CD4-positive, alpha-beta memory T cell (primary cell): ENCODE data around the gene ORAI2. TPM values are rescaled to one million over a fixed set of nuclear protein-coding genes. Genes with fewer than 3 reads are reported as not detected.

ENCODE experiments used
- CTCF ChIA-PET: fragments of 350-600 bp; sonication (Branson Sonifier 250); formaldehyde crosslinking; loops from one replicate; lab custom pipeline; 2021; ENCODE audit warnings: inconsistent platforms; ENCODE audit not compliant: partially characterized antibody; lab: Charles Lee
- POLR2A ChIA-PET: fragments of 350-600 bp; sonication (Branson Sonifier 250); formaldehyde crosslinking; loops from one replicate; lab custom pipeline; 2021; ENCODE audit not compliant: partially characterized antibody; lab: Charles Lee
- DNase-seq, 5 donors: peaks; one replicate each; pipeline versions ENCODE4 v3.0.0 to v3.0.0-alpha.2; 2020 to 2022; ENCODE audit warnings: mixed read lengths in 1 of 5
- H3K27ac ChIP-seq: one replicate; pipeline ENCODE4 v1.7.0; 2013; ENCODE audit warnings: low read depth, low read length
- H3K27me3 ChIP-seq: 2 replicates; pipeline ENCODE4 v1.7.0; 2013; ENCODE audit warnings: mild to moderate bottlenecking, low read length, moderate library complexity; ENCODE audit not compliant: insufficient read depth
- H3K36me3 ChIP-seq: 2 replicates; pipeline ENCODE4 v1.7.0; 2013; ENCODE audit warnings: mild to moderate bottlenecking, low read length, moderate library complexity; ENCODE audit not compliant: insufficient read depth
- H3K4me1 ChIP-seq: 2 replicates; pipeline ENCODE4 v1.7.0; 2013; ENCODE audit warnings: mild to moderate bottlenecking, low read length, moderate library complexity; ENCODE audit not compliant: insufficient read depth
- H3K4me3 ChIP-seq, 2 donors: one replicate each; pipeline ENCODE4 v1.7.0; 2013; ENCODE audit warnings: low read length in 2 of 2, mild to moderate bottlenecking in 1 of 2
- H3K9me3 ChIP-seq, 2 donors: one replicate each; pipeline ENCODE4 v1.7.0; 2013; ENCODE audit warnings: low read length in 2 of 2, control low read depth in 1 of 2; ENCODE audit not compliant: control insufficient read depth in 1 of 2
- H3K27ac Mint-ChIP-seq, 7 donors: one replicate each; pipeline ENCODE4 v1.8.0; 2020 to 2021; ENCODE audit warnings: mixed read lengths in 7 of 7, mild to moderate bottlenecking in 6 of 7, inconsistent platforms in 3 of 7, moderate library complexity in 3 of 7
- H3K27me3 Mint-ChIP-seq, 2 donors: one replicate each; pipeline ENCODE4 v1.8.0; 2020 to 2021; ENCODE audit warnings: mixed read lengths in 2 of 2
- H3K36me3 Mint-ChIP-seq, 2 donors: one replicate each; pipeline ENCODE4 v1.8.0; 2020 to 2021; ENCODE audit warnings: mixed read lengths in 2 of 2, inconsistent platforms in 1 of 2, mild to moderate bottlenecking in 1 of 2
- H3K4me1 Mint-ChIP-seq, 4 donors: one replicate each; pipeline ENCODE4 v1.8.0; 2020 to 2021; ENCODE audit warnings: mixed read lengths in 4 of 4, mild to moderate bottlenecking in 1 of 4
- H3K4me3 Mint-ChIP-seq, 8 donors: one replicate each; pipeline ENCODE4 v1.8.0; 2020 to 2021; ENCODE audit warnings: mixed read lengths in 8 of 8, mild to moderate bottlenecking in 7 of 8, moderate library complexity in 6 of 8, inconsistent platforms in 3 of 8
- H3K9me3 Mint-ChIP-seq, 8 donors: one replicate each; pipeline ENCODE4 v1.8.0; 2020 to 2021; ENCODE audit warnings: mixed read lengths in 8 of 8, mild to moderate bottlenecking in 5 of 8, inconsistent platforms in 3 of 8, moderate library complexity in 1 of 8
- intact Hi-C: fragments of 100-400 bp; cut with micrococcal nuclease; formaldehyde crosslinking; loops from one replicate; pipeline ENCODE4 v1.15.1; 2023
- polyA plus RNA-seq, 2 donors: library from polyadenylated mRNA; unstranded; fragments of 300-500 nt; fragmentation: Illumina TruSeq; gene quantifications; one replicate each; pipeline ENCODE4 v1.2.3, GENCODE V29; 2021
- total RNA-seq, 2 experiments: library from RNA; stranded (reverse); gene quantifications; one replicate each; pipeline ENCODE4 v1.2.3, GENCODE V29; 2021

The ORAI2 gene
- total and polyA plus RNA-seq, 4 experiments from 2014 or later, result 29.0 to 53.3 (median 37.2) TPM

DNA sequence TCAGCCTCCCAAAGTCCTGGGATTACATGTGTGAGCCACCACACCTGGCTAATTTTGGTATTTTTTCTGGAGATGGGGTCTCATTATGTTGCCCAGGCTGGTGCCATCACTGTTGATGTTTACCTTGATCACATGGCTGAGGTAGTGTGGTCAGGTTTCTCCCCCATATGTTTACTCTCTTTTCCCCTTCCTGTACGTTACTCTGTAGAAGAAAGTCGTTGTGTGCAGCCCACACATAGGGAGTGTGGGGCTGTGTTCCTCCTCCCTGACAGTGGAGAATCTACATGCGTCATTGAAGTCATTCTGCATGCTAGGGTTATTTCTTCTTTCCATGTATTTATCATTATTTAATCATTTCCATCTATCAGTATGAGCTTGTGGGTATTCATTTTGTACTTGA lies 16.3 kb upstream of the ORAI2 start:
- peaks cover 80% of the 10 kb centered on the region for H3K4me1 ChIP-seq
- POLR2A ChIA-PET, result interaction anchor here (0.8 to 16.6 kb wide), 4 partner anchors 12 to 47 kb away, joined by 3 to 496 read pairs (median 4); partner anchors contain the start of genes ALKBH4 and ORAI2
- H3K27ac ChIP-seq, result peak overlapping the region; percentile 61
- intact Hi-C loops, result no loop called here
- H3K4me3 Mint-ChIP-seq, result peak overlapping the region; percentile 22 to 93 (median 77)
- peaks cover 25 to 33% of the 10 kb centered on the region in 2 donors for H3K36me3 Mint-ChIP-seq
- H3K27ac Mint-ChIP-seq, result peak overlapping the region; percentile 92 to 97 (median 95)
- no peaks in the 10 kb centered on the region for H3K9me3 ChIP-seq
- no peaks in the 10 kb centered on the region for H3K27me3 ChIP-seq
- DNase-seq, result peak; percentile 40 to 69 (median 45)
- H3K4me3 ChIP-seq, result no peak overlapping the region
- H3K36me3 ChIP-seq, result peaks cover 17% of the 10 kb centered on the region
- CTCF ChIA-PET, result interaction anchor here (0.8 to 9.8 kb wide), 5 partner anchors 9 to 33 kb away, joined by 3 to 134 read pairs (median 36); no protein-coding TSS in a partner anchor
- no peaks in the 10 kb centered on the region for H3K27me3 Mint-ChIP-seq
- no peaks in the 10 kb centered on the region for H3K9me3 Mint-ChIP-seq
- H3K4me1 Mint-ChIP-seq, result peaks cover 40 to 75% (median 56%) of the 10 kb centered on the region in 4 donors

DNA sequence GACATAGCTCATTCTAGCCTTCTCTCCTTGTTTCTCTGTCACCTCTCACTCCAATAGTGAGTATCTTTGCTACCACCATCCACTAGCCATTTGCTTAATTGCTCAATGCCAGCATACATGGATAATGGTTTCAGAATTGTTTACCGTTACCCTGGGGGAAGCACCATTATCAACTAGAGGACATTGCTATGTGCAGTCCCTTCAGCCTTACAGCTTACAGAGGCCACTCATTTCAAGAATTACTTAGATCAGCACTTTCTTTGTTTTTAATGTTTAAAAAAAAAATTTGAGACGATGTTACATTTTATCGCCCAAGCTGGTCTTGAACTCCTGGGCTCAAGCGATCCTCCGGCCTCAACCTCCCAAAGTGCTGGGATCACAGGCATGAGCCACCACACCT lies 14.8 kb upstream of the ORAI2 start:
- Mint-ChIP-seq H3K27me3 (no peaks in the 10 kb centered on the region), H3K4me1 (peaks cover 38 to 67% (median 51%) of the 10 kb centered on the region in 4 donors), H3K36me3 (peaks cover 25 to 27% of the 10 kb centered on the region in 2 donors), H3K9me3 (no peaks in the 10 kb centered on the region), H3K27ac (peak overlapping the region; percentile 89 to 97 (median 92)), H3K4me3 (peak overlapping the region in 2 of 8 donors; percentile 4 to 16)
- H3K4me3 ChIP-seq, result no peak overlapping the region
- CTCF ChIA-PET, result interaction anchor here (1.7 to 9.8 kb wide), 3 partner anchors 12 to 31 kb away, joined by 5 to 134 read pairs (median 47); no protein-coding TSS in a partner anchor
- peaks cover 6% of the 10 kb centered on the region for H3K36me3 ChIP-seq
- H3K9me3 ChIP-seq, result no peaks in the 10 kb centered on the region
- no peaks in the 10 kb centered on the region for H3K27me3 ChIP-seq
- POLR2A ChIA-PET, result interaction anchor here (0.9 to 16.6 kb wide), 3 partner anchors 11 to 20 kb away, joined by 3 to 496 read pairs (median 4); partner anchors contain the start of gene ORAI2
- intact Hi-C loops, result no loop called here
- no peak for DNase-seq
- H3K27ac ChIP-seq, result peak overlapping the region; percentile 61
- H3K4me1 ChIP-seq, result peaks cover 76% of the 10 kb centered on the region

DNA sequence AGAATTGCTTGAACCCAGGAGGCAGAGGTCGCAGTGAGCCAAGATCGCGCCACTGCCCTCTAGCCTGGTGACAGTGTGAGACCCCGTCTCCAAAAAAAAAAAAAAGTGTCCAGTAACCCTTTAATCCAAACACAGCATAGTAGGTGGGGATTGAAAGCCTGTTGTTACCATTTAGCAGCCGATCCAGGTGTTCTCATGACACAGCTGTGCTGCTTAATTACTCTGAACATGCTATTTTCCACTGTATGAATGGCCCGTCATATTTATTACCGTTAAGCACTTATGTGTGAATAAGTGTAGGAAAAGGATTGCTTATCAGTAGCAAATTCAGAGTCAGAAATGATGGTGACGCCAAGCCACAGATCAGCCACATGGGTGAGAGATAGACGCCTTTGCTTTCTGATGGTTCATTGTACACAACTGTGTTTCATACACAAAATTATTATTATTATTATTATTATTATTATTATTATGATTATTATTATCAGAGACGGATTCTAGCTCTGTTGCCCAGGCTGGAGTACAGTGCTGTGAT lies 11.6 kb upstream of the ORAI2 start:
- Histone ChIP-seq H3K9me3 (no peaks in the 10 kb centered on the region), H3K4me1 (peaks cover 82% of the 10 kb centered on the region), H3K27ac (no peak overlapping the region), H3K27me3 (no peaks in the 10 kb centered on the region), H3K36me3 (peaks cover 6% of the 10 kb centered on the region), H3K4me3 (no peak overlapping the region)
- H3K36me3 Mint-ChIP-seq, result peaks cover 32 to 35% of the 10 kb centered on the region in 2 donors
- H3K4me1 Mint-ChIP-seq, result peaks cover 45 to 73% (median 57%) of the 10 kb centered on the region in 4 donors
- H3K4me3 Mint-ChIP-seq, result peak overlapping the region in 1 of 8 donors; percentile 41
- CTCF ChIA-PET, result no interaction called here
- peak overlapping the region in 2 of 7 donors; percentile 46 to 76 for H3K27ac Mint-ChIP-seq
- H3K9me3 Mint-ChIP-seq, result peaks cover 0 to 4% (median 0%) of the 10 kb centered on the region in 8 donors
- no peaks in the 10 kb centered on the region for H3K27me3 Mint-ChIP-seq
- POLR2A ChIA-PET, result interaction anchor here (0.6 to 16.0 kb wide), 3 partner anchors 10 to 12 kb away, joined by 5 to 496 read pairs (median 8); partner anchors contain the start of gene ORAI2
- intact Hi-C loops, result no loop called here
- DNase-seq, result no peak

DNA sequence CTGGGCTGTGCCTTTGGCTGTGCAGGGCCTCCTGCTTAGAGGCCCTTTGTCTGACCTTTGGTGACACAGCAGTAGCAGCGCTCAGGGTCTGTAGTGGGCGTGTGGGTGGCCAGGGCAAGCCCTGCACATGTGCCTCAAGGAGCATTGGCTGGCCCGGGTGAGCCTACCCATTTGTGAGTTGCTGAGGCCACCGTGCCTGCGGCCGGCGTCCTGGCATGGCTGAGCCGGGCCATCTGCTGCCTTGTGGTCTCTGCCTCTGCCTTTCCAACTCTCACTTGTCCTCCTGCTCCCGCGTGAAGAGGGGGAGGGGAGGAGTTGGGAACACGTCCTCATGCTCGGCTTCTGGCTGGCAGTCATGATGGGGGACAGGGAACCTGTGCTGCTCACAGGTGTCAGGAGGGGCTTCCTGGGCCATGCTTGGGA lies 9.2 kb upstream of the ORAI2 start:
- Mint-ChIP-seq H3K36me3 (peaks cover 23 to 34% of the 10 kb centered on the region in 2 donors), H3K27ac (peak overlapping the region; percentile 100), H3K9me3 (peaks cover 0 to 4% (median 0%) of the 10 kb centered on the region in 8 donors), H3K4me1 (peaks cover 44 to 75% (median 56%) of the 10 kb centered on the region in 4 donors), H3K27me3 (no peaks in the 10 kb centered on the region), H3K4me3 (peak overlapping the region in 4 of 8 donors; percentile 32 to 86 (median 46))
- Histone ChIP-seq H3K27ac (peak overlapping the region; percentile 98), H3K9me3 (no peaks in the 10 kb centered on the region), H3K4me1 (peaks cover 82% of the 10 kb centered on the region), H3K4me3 (no peak overlapping the region), H3K27me3 (no peaks in the 10 kb centered on the region), H3K36me3 (no peaks in the 10 kb centered on the region)
- ChIA-PET POLR2A (interaction anchor here (3.1 to 16.0 kb wide), 2 partner anchors 10 to 12 kb away, joined by 29 to 496 read pairs; partner anchors contain the start of gene ORAI2), CTCF (interaction anchor here (0.9 kb wide), 1 partner anchor 9 kb away, joined by 4 read pairs; no protein-coding TSS in a partner anchor)
- intact Hi-C loops, result no loop called here
- no peak for DNase-seq

DNA sequence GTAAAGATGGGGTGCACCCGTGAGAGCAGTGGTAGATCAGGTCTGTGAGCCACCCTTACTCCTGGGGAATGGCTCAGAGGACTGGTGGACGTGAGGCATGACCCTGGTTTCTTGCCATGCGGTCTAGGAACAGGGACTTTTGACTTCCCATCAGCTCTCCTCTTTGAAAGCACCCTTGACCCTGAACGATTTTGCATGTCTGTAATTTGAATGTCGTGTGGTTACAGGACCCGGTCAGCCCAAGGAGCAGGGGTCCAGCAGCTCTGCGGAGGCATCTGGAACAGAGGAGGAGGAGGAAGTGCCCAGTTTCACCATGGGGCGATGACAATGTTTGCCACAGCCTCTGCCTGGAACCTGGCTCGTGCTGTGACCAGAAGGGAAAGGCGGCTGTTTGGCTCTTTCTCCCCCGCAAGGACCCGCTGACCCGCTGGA lies 8.6 kb upstream of the ORAI2 start:
- peaks cover 83% of the 10 kb centered on the region for H3K4me1 ChIP-seq
- POLR2A ChIA-PET, result interaction anchor here (1.1 to 16.0 kb wide), 4 partner anchors 9 to 38 kb away, joined by 5 to 496 read pairs (median 20); partner anchors contain the start of gene ORAI2
- Mint-ChIP-seq H3K36me3 (peaks cover 23 to 31% of the 10 kb centered on the region in 2 donors), H3K27ac (peak overlapping the region; percentile 100), H3K4me3 (peak overlapping the region in 7 of 8 donors; percentile 31 to 92 (median 54)), H3K4me1 (peaks cover 43 to 76% (median 58%) of the 10 kb centered on the region in 4 donors), H3K9me3 (peaks cover 0 to 6% (median 0%) of the 10 kb centered on the region in 8 donors), H3K27me3 (no peaks in the 10 kb centered on the region)
- no peak for DNase-seq
- CTCF ChIA-PET, result interaction anchor here (0.9 to 2.7 kb wide), 6 partner anchors 10 to 29 kb away, joined by 3 to 18 read pairs (median 6); no protein-coding TSS in a partner anchor
- no peaks in the 10 kb centered on the region for H3K9me3 ChIP-seq
- H3K4me3 ChIP-seq, result no peak overlapping the region
- no peaks in the 10 kb centered on the region for H3K36me3 ChIP-seq
- no peaks in the 10 kb centered on the region for H3K27me3 ChIP-seq
- H3K27ac ChIP-seq, result peak overlapping the region; percentile 98
- intact Hi-C loops, result no loop called here

DNA sequence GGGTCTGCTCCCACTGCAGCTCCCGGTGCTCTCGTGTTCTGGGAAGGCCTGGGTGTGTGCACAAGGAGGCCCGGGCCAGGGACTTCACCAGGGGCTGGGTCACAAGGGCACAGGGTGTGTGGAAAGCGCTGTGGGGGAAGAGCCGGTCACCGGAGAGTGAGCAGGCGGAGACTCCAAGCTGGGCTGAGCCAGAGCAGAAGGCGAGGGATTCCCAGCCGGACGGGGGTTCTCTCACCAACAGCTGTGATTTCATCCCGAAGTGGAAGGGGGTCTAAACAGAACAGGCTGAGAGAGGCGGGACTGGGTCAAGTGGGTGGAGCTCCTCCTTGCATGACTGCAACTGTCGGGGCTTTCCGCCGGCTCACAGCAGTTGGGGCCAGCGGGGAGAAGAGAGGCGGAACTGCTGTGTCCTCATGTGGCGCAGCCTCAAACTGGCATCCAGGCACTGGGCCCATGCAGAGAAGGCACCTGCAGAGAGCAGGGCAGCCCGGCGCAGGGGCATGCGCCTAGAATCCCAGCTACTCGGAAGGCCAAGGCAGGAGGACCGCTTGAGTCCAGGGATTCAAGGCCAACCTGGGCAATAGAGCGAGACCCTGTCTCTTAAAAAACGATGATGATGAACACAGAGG lies 7.6 kb upstream of the ORAI2 start:
- peaks cover 0 to 6% (median 0%) of the 10 kb centered on the region in 8 donors for H3K9me3 Mint-ChIP-seq
- no peaks in the 10 kb centered on the region for H3K9me3 ChIP-seq
- peaks cover 83% of the 10 kb centered on the region for H3K4me1 ChIP-seq
- H3K4me3 Mint-ChIP-seq, result peak overlapping the region; percentile 83 to 92 (median 87)
- H3K27me3 Mint-ChIP-seq, result no peaks in the 10 kb centered on the region
- ChIA-PET CTCF (interaction anchor here (0.8 to 2.7 kb wide), 10 partner anchors 10 to 41 kb away, joined by 3 to 36 read pairs (median 8); no protein-coding TSS in a partner anchor), POLR2A (interaction anchor here (0.7 to 16.0 kb wide), 13 partner anchors 8 to 1997 kb away, joined by 3 to 496 read pairs (median 5); partner anchors contain the start of genes ALKBH4, LRWD1, ORAI2 and PRKRIP1)
- peak overlapping the region; percentile 48 to 49 for H3K4me3 ChIP-seq
- intact Hi-C loops, result loop anchor here (1.0 to 2.0 kb wide), 3 partner anchors 9 to 39 kb away; partner anchors contain the start of genes ALKBH4, LRWD1 and PRKRIP1
- no peaks in the 10 kb centered on the region for H3K27me3 ChIP-seq
- H3K27ac ChIP-seq, result peak overlapping the region; percentile 98
- DNase-seq, result peak; percentile 80 to 94 (median 84)
- peaks cover 15 to 26% of the 10 kb centered on the region in 2 donors for H3K36me3 Mint-ChIP-seq
- H3K27ac Mint-ChIP-seq, result peak overlapping the region; percentile 100
- H3K4me1 Mint-ChIP-seq, result peaks cover 39 to 75% (median 56%) of the 10 kb centered on the region in 4 donors
- H3K36me3 ChIP-seq, result no peaks in the 10 kb centered on the region
